ENCODE data around the gene SNRPB2. TPM values are rescaled to one million over a fixed set of nuclear protein-coding genes. Genes with fewer than 3 reads are reported as not detected.

SNRPB2 gene
- total and polyA plus RNA-seq, 9 of the 15 experiments (the other 6 are each of a cell fraction or from before 2014, with no cell fraction given): 40.0 to 131 (median 89.4) TPM

DNA sequence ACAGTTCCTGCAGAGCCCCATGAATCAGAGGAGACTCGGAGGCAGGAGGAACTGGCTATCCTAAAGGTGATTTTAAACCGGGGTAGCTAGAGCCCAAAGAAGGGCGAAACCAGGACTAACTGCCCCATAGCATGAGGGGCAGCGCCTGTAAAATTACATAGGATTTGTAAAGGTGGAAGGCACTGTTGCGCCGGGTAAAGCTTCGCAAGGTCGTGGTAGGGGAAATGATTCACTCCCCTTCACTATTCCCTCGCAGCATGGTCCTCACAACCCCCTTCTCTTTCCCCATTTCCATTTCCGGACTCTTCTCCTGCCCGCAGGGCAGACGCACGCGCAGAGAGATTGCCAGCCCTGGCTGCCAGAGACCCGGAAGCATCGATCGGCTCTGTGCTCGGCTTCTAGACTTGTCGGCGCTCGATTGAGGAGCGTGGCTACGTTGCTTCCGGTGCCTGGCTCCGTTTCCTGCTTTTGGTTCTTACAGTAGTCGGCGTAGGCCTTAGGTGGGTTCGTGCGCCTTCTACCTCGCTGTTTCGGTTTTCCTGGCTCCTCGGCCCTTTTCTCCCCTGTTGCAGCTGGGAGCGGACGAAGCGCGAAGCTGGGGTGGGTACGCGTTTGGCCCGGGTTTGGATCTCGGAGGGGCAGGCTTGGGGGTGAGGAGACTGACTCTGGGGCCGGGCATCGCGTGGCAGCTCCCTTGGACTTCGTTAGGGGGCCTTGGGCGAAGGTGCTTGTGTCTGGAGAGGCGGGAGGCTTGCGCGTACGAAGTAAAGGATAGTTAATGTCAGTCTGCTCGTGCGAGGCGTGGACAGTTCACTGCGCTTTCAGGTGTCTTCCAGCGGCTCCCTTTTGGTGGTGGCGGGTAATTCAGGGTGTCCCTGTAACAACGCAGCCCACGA is at the start of gene SNRPB2 (continued):
- no peak for TF ChIP-seq CHAMP1 (IDR thresholded peaks at IDR 0.05)
- TF ChIP-seq STAT5A (IDR thresholded peaks at IDR 0.05; ENCODE audit: borderline replicate concordance, low read length): no peak
- TF ChIP-seq TRIM24 (IDR thresholded peaks at IDR 0.05): no peak
- TF ChIP-seq MCM3 (IDR thresholded peaks at IDR 0.05): no peak
- TF ChIP-seq GABPB1 (CRISPR knock-in tag; IDR thresholded peaks at IDR 0.05): peak; percentile 95
- TF ChIP-seq ELF2 (CRISPR knock-in tag; IDR thresholded peaks at IDR 0.05): peak; percentile 97
- no peak for TF ChIP-seq SETDB1 (IDR thresholded peaks at IDR 0.05; ENCODE audit: low read length)
- TF ChIP-seq NR2C1 (IDR thresholded peaks at IDR 0.05): no peak
- TF ChIP-seq NR2C1 (tag; IDR thresholded peaks at IDR 0.05): 0 out of 2 replicates have a peak, but pooled peaks have one; percentile 25
- TF ChIP-seq, protein P1, sequence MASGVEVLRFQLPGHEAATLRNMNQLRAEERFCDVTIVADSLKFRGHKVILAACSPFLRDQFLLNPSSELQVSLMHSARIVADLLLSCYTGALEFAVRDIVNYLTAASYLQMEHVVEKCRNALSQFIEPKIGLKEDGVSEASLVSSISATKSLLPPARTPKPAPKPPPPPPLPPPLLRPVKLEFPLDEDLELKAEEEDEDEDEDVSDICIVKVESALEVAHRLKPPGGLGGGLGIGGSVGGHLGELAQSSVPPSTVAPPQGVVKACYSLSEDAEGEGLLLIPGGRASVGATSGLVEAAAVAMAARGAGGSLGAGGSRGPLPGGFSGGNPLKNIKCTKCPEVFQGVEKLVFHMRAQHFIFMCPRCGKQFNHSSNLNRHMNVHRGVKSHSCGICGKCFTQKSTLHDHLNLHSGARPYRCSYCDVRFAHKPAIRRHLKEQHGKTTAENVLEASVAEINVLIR (CRISPR knock-in tag; IDR thresholded peaks at IDR 0.05): peak; percentile 95
- TF ChIP-seq TCF7 (IDR thresholded peaks at IDR 0.05; ENCODE audit: borderline replicate concordance): no peak
- TF ChIP-seq HDGF (IDR thresholded peaks at IDR 0.05): no peak
- no peak for TF ChIP-seq CCNT2 (IDR thresholded peaks at IDR 0.05; ENCODE audit: borderline replicate concordance, extremely low read depth, insufficient read length, low read depth, low read length)
- TF ChIP-seq, protein P2, sequence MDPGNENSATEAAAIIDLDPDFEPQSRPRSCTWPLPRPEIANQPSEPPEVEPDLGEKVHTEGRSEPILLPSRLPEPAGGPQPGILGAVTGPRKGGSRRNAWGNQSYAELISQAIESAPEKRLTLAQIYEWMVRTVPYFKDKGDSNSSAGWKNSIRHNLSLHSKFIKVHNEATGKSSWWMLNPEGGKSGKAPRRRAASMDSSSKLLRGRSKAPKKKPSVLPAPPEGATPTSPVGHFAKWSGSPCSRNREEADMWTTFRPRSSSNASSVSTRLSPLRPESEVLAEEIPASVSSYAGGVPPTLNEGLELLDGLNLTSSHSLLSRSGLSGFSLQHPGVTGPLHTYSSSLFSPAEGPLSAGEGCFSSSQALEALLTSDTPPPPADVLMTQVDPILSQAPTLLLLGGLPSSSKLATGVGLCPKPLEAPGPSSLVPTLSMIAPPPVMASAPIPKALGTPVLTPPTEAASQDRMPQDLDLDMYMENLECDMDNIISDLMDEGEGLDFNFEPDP (CRISPR knock-in tag; IDR thresholded peaks at IDR 0.05): no peak
- no peak for TF ChIP-seq ARID1B (IDR thresholded peaks at IDR 0.05)
- TF ChIP-seq RB1 (IDR thresholded peaks at IDR 0.05; ENCODE audit: low read depth): 0 out of 2 replicates have a peak, but pooled peaks have one; percentile 40
- no peak for TF ChIP-seq ARID3A (IDR thresholded peaks at IDR 0.05; ENCODE audit: borderline replicate concordance, low read depth, low read length)
- no peak for TF ChIP-seq CHCHD3 (CRISPR knock-in tag; IDR thresholded peaks at IDR 0.05)
- no peak for TF ChIP-seq LCOR (CRISPR knock-in tag; IDR thresholded peaks at IDR 0.05)
- no peak for TF ChIP-seq TGIF2 (CRISPR knock-in tag; IDR thresholded peaks at IDR 0.05)
- TF ChIP-seq POLR2B (IDR thresholded peaks at IDR 0.05; ENCODE audit: low read depth, partially characterized antibody): peak; percentile 73

Data from K562 (cell line).